Vein endothelial cell (primary cell): ENCODE data around the gene SSR2. TPM values are rescaled to one million over a fixed set of nuclear protein-coding genes. Genes with fewer than 3 reads are reported as not detected.

ENCODE experiments used
- total RNA-seq: library from RNA; depleted of rRNA; stranded (reverse); fragments of >200 nt; gene quantifications from 2 replicates; pipeline ENCODE4 v1.2.3, GENCODE V29; 2012

The SSR2 gene
- 605 and 637 TPM in 2 replicates for total RNA-seq

DNA sequence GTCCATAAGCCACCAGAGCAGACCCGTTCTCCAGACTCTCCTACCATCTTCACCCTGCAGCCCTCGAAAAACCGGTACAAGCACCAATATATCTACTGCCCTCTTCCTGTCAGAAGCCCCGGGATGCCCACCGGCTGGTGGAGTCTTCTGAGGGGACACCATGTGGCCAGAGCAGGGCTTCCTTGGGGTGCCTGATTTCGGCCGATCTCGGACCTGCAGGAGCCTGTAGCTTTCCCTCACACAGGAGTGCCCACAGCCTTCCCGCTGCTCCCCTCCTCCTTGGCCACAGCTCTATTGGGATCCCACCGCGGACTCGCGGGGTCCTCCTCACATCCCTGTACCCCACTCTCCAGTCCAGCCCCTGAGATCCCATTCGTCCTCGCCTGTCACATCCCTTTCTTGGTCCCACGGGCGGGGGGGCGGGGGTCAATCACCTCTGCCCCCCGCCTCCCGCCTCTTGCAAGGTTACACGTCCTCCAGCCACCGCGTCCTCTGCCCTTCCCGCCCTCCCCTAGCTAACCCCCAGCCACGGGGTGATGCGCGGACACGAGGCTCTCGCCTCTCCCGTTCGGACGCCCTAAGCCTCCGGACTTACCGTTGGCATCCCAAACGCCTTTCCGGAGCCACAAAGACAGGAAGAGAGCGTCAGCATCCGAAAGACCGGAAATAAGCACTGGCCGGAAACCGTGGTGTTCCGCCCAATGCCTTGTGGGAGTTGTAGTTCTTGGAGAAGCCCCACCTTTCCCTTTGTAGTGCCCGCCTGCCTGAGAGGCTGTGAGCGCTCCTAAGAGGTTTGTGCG is at the start of gene SSR2:
SSR2 (minus strand) TSS at position 659 of the 800 bp plus-strand sequence. CDS start 784 bp downstream, outside the sequence.

DNA sequence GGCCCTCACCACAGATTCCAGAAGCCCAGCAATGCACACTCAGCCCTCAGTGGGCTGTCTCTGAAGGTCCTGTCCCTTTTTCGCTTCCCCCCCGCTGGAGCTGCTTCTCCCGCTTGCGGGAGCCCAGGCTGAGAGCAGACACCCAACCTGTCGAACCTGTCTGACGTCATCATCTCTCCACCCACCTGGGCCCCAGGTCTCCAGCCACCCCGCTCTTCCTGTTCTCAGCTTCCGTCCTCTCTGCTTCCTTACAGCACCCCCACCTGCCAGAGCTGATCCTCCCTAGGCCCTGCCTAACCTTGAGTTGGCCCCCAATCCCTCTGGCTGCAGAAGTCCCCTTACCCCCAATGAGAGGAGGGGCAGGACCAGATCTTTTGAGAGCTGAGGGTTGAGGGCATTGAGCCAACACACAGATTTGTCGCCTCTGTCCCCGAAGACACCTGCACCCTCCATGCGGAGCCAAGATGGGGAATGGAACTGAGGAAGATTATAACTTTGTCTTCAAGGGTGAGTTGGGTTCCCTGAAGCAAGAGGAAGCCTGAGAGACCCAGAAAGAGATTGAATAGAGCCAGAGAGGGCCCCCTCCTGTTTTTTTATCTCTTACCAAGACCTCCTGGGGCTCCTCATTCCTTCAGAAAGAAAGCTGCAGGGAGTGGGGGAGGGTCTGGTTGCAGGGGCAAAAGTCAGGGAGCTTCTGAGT is 40.3 kb upstream of the SSR2 start, which contains the start of gene RAB25:
RAB25 (plus strand) TSS at position 224 of the 700 bp plus-strand sequence; CDS start at position 465, 241 bp downstream.

DNA sequence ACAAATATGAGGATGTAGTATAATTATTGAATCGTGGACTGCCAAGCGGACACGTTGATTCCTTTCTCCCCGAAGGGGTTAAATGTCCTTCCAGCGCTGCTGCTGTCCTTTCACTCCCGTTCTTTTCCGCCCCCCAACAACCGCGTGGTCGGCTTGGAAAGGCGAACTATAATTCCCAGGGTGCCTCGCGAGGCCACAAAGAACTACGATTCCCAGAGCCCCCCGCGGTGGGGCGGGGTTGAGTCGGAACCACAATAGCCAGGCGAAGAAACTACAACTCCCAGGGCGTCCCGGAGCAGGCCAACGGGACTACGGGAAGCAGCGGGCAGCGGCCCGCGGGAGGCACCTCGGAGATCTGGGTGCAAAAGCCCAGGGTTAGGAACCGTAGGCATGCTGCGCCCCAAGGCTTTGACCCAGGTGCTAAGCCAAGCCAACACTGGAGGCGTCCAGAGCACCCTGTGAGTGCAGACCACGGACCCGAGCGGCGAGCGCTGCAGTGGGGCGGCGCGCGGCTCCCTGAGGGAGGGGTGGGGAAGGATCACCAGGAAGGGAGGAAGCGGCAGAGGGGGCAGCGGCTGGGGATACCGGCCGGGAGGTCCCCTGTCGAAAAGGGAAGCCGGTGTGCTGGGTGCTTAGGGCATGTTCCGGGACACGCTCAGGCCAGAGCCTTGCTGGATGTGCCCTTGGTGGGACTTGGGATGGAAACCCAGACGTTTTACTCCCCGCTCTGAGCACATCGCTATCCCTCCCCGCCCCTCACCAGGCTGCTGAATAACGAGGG is 33.9 kb upstream of the SSR2 start, which contains the start of gene LAMTOR2:
LAMTOR2 (plus strand) TSS at position 283 of the 781 bp plus-strand sequence; CDS start at position 391, 108 bp downstream.

DNA sequence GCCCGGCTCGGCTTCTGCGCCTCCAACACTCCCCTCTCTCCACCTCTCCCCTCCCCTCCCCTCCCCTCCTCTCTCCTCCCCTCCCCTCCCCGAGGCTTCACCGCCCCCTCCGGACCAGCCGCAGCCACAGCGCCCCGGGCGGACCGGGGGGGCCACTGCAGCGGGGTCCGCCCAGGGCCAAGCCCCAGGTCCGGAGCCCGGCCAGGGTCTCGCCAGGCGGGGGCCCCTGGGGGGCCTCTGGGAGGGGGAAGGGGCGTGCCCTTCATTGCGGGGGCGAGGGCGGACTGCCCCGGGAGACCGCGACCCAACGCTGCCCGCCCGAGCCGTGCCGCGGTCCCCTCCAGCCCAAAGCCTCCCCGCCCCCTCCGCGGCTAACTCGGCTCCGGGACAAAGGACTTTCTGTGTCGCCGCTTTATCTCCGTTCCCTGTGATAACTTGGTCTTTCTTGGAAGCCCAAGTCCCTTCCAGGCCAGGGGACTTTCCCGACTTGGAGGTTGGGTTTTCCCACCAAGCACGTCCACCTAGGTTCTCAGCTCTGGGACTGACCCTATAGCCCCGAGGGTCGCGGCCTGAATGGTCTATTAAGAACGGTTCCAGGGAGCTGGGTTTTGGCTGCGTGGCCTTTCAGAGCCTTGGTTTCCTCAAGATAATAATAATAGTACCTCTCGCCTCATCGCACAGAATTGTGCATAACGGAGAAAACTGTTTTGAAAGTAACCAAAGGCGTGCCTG is 33.2 kb upstream of the SSR2 start, which contains the start of gene UBQLN4:
UBQLN4 (minus strand) TSS at position 31 of the 732 bp plus-strand sequence. CDS start 97 bp downstream, outside the sequence.

DNA sequence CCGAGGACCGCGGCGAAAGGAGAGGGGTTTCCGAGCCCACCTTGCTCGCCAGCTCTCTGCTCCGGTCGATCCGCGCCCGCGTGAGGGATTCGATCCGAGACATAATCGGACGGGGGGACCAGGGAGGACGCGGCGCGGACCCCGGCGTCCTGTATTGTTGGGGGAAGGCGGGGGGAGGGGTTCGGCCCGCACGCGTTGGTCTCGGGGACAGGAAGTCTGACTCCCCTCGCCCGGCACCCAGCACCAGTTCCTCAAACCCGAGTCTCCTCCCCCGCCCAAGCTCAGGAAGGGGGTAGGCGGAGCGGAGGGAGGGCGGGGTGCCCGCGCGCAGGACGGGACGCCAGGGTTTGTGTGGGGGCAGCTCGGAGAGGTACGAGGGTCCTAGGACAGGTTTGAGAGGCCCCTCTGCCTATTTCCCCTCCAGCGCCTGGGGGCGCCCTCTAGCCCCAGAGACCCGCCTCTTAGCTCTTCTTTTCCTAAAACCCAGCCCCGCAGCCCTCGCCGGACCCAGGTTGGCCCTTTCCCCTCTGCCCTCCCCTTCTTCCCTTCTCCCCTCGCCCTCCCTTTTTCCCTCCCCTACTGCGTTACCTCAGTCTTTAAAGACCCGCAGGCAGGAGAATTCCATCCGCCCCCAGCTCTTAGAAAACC is 42.3 kb downstream of the SSR2 start, which contains the start of gene ARHGEF2:
ARHGEF2 (minus strand) TSS at position 223 of the 648 bp plus-strand sequence; CDS start at position 103, 120 bp downstream.

Other genes with a start within 250 kb of the SSR2 start
- 37.9 and 42.8 TPM in 2 replicates for gene GON4L, start 163.7 kb downstream of the SSR2 start, total RNA-seq
- 34.4 and 35.9 TPM in 2 replicates for gene SYT11, start 161.4 kb downstream of the SSR2 start, total RNA-seq
- gene RIT1, start 109.6 kb downstream of the SSR2 start, total RNA-seq, result 35.6 and 48.0 TPM in 2 replicates
- gene KHDC4, start 86.5 kb downstream of the SSR2 start, total RNA-seq, result 36.6 and 40.6 TPM in 2 replicates
- not detected in 2 replicates for gene RXFP4, start 79.3 kb downstream of the SSR2 start, total RNA-seq
- 100 and 106 TPM in 2 replicates for gene ARHGEF2, start 42.4 kb downstream of the SSR2 start, total RNA-seq
- 30.4 and 33.1 TPM in 2 replicates for gene UBQLN4, start 32.8 kb upstream of the SSR2 start, total RNA-seq
- gene LAMTOR2, start 33.8 kb upstream of the SSR2 start, total RNA-seq, result 43.7 and 70.9 TPM in 2 replicates
- gene RAB25, start 40.2 kb upstream of the SSR2 start, total RNA-seq, result not detected in 2 replicates
- gene MEX3A, start 61.5 kb upstream of the SSR2 start, total RNA-seq, result 15.8 and 19.9 TPM in 2 replicates
- gene LMNA, start 93.8 kb upstream of the SSR2 start, total RNA-seq, result 724 and 847 TPM in 2 replicates
- 0.29 and 0.65 TPM in 2 replicates for gene SEMA4A, start 132.6 kb upstream of the SSR2 start, total RNA-seq
- 18.3 and 21.3 TPM in 2 replicates for gene SLC25A44, start 173.2 kb upstream of the SSR2 start, total RNA-seq
- gene PMF1, start 192.1 kb upstream of the SSR2 start, total RNA-seq, result 51.9 and 54.3 TPM in 2 replicates
- 0.19 and 0.33 TPM in 2 replicates for gene BGLAP, start 221.2 kb upstream of the SSR2 start, total RNA-seq
- gene PAQR6, start 227.1 kb upstream of the SSR2 start, total RNA-seq, result 0.33 and 0.57 TPM in 2 replicates